HCT116 (cell line): Measurements from ENCODE around the gene ERVFRD-1. TPM values are rescaled to one million over a fixed set of nuclear protein-coding genes. Genes with fewer than 3 reads are reported as not detected.

Source experiments
- ATAC-seq: fragments of 200-7000 bp; cut with Tn5 transposase; 2 replicates; pipeline ENCODE4 v1.9.1; 2020; ENCODE audit warnings: mild to moderate bottlenecking, moderate library complexity
- BruUV-seq: library from RNA; stranded (reverse); fragments of 400-500 nt; replicated peaks from 2 replicates; lab custom pipeline; 2021; lab: Mats Ljungman, UMichigan
- CTCF ChIA-PET: fragments of 300-600 bp; sonication (Branson Sonifier 250); formaldehyde crosslinking; loops from one replicate; lab custom pipeline; 2021; ENCODE audit warnings: antibody characterized with exemption; lab: Charles Lee
- POLR2A ChIA-PET: fragments of 300-600, 350-600 bp; sonication (Branson Sonifier 250); formaldehyde crosslinking; loops from one replicate; lab custom pipeline; 2021; ENCODE audit warnings: antibody characterized with exemption; lab: Charles Lee
- RAD21 ChIA-PET, 2 experiments: fragments of 300-600 bp; sonication (Branson Sonifier 250); formaldehyde crosslinking; loops; one replicate each; lab custom pipeline; 2023; ENCODE audit warnings: low total read pairs in 2 of 2; ENCODE audit not compliant: uncharacterized antibody in 2 of 2, unreplicated experiment in 2 of 2, low non-redundant PET in 1 of 2; lab: Charles Lee
- DNase-seq: peaks from one replicate; pipeline ENCODE4 v3.0.0-alpha.2; 2010; ENCODE audit warnings: low read depth, low spot score
- H2AFZ ChIP-seq: fragments of 200-600 bp; shearing (Covaris generic), sonication (generic); 2 replicates; pipeline ENCODE4 v1.6.1; 2017; ENCODE audit warnings: low read depth, mixed run types, mixed read lengths, antibody characterized with exemption, low read length; ENCODE audit not compliant: poor library complexity, severe bottlenecking
- H3K27ac ChIP-seq: 2 replicates; pipeline ENCODE4 v1.5.1; 2012; ENCODE audit warnings: low read depth, low read length
- H3K27me3 ChIP-seq: fragments of 200-600 bp; sonication (generic); 2 replicates; pipeline ENCODE4 v1.6.1; 2016; ENCODE audit warnings: mixed run types, low read length, mixed read lengths; ENCODE audit not compliant: insufficient read depth
- H3K36me3 ChIP-seq, 2 experiments: fragments of 200-500 bp in 1 of 2; fragments of 200-600 bp in 1 of 2; sonication (Bioruptor generic) in 1 of 2; sonication (generic) in 1 of 2; 2 replicates each; pipeline versions ENCODE4 v1.5.1 to v1.6.1; 2014 to 2016; ENCODE audit warnings: low read length in 2 of 2, inconsistent platforms in 1 of 2, mixed read lengths in 1 of 2, mixed run types in 1 of 2; ENCODE audit not compliant: insufficient read depth in 2 of 2, control insufficient read depth in 1 of 2
- H3K4me1 ChIP-seq, 2 experiments: fragments of 200-600 bp in 1 of 2; sonication (generic) in 1 of 2; 2 replicates each; pipeline versions ENCODE4 v1.5.1 to v1.6.1; 2012 to 2017; ENCODE audit warnings: low read length in 2 of 2, inconsistent platforms in 1 of 2, mild to moderate bottlenecking in 1 of 2, mixed read lengths in 1 of 2, mixed run types in 1 of 2, moderate library complexity in 1 of 2; ENCODE audit not compliant: insufficient read depth in 2 of 2, control insufficient read depth in 1 of 2
- H3K4me2 ChIP-seq: fragments of 200-600 bp; sonication (generic); 2 replicates; pipeline ENCODE4 v1.6.1; 2017; ENCODE audit warnings: mixed run types, low read length, mixed read lengths
- H3K4me3 ChIP-seq, 2 experiments: fragments of 200-600 bp in 1 of 2; sonication (generic) in 1 of 2; replicated peaks in 1 of 2; 2 replicates each; pipeline ENCODE4 v1.5.1; 2011 to 2016; ENCODE audit warnings: low read length in 2 of 2, control low read depth in 1 of 2, low read depth in 1 of 2, mild to moderate bottlenecking in 1 of 2, mixed read lengths in 1 of 2, mixed run types in 1 of 2
- H3K79me2 ChIP-seq: fragments of 200-600 bp; sonication (generic); 2 replicates; pipeline ENCODE4 v1.6.1; 2017; ENCODE audit warnings: mild to moderate bottlenecking, mixed run types, low read length, moderate library complexity, mixed read lengths; ENCODE audit not compliant: insufficient read depth
- H3K9ac ChIP-seq: fragments of 200-600 bp; sonication (generic); 2 replicates; pipeline ENCODE4 v1.6.1; 2016; ENCODE audit warnings: low read length, mixed read lengths
- H3K9me2 ChIP-seq: fragments of 200-600 bp; sonication (generic), shearing (Covaris generic); 2 replicates; pipeline ENCODE4 v1.6.1; 2017; ENCODE audit warnings: mixed run types, mild to moderate bottlenecking, moderate library complexity; ENCODE audit not compliant: insufficient read depth
- H3K9me3 ChIP-seq, 2 experiments: fragments of 200-500 bp in 1 of 2; fragments of 200-600 bp in 1 of 2; sonication (Bioruptor generic) in 1 of 2; sonication (generic) in 1 of 2; 2 replicates each; pipeline ENCODE4 v1.6.1; 2014 to 2017; ENCODE audit warnings: low read length in 2 of 2, mixed read lengths in 2 of 2, inconsistent platforms in 1 of 2, low read depth in 1 of 2, mild to moderate bottlenecking in 1 of 2, mixed run types in 1 of 2, moderate library complexity in 1 of 2; ENCODE audit not compliant: control insufficient read depth in 1 of 2, insufficient read depth in 1 of 2
- H4K20me1 ChIP-seq: fragments of 200-600 bp; sonication (generic), shearing (Covaris generic); 2 replicates; pipeline ENCODE4 v1.6.1; 2017; ENCODE audit warnings: mixed run types, mild to moderate bottlenecking, moderate library complexity; ENCODE audit not compliant: insufficient read depth
- ATF3 ChIP-seq: IDR thresholded peaks from 2 replicates; pipeline ENCODE4 v1.6.1; 2012
- FOSL1 ChIP-seq: IDR thresholded peaks from 2 replicates; pipeline ENCODE4 v1.6.1; 2012; ENCODE audit warnings: low read depth
- JUND ChIP-seq: IDR thresholded peaks from 2 replicates; pipeline ENCODE4 v1.6.1; 2012
- POLR2A ChIP-seq: IDR thresholded peaks from 2 replicates; pipeline ENCODE4 v1.7.0; 2011; ENCODE audit warnings: borderline replicate concordance; ENCODE audit not compliant: insufficient read depth, insufficient read length; ENCODE audit errors: extremely low read depth
- POLR2AphosphoS5 ChIP-seq: IDR thresholded peaks from 2 replicates; pipeline ENCODE4 v1.6.1; 2011; ENCODE audit warnings: mild to moderate bottlenecking, low read depth, low read length, moderate library complexity
- TCF7L2 ChIP-seq: IDR thresholded peaks from 2 replicates; pipeline ENCODE4 v1.7.0; 2011; ENCODE audit warnings: borderline replicate concordance, inconsistent platforms; ENCODE audit not compliant: insufficient read depth, insufficient read length; ENCODE audit errors: extremely low read depth
- intact Hi-C: fragments of 100-400 bp; cut with micrococcal nuclease; formaldehyde crosslinking; loops from 2 replicates; pipeline ENCODE4 v1.10.0; 2022
- total RNA-seq: library from RNA; stranded (reverse); gene quantifications from one replicate; pipeline ENCODE4 v1.2.1, GENCODE V29; 2021; ENCODE audit not compliant: unreplicated experiment

Gene ERVFRD-1
- total RNA-seq, 1 experiment from 2014 or later, result not detected

GRCh38 chr6:11121851-11122250 lies 10.3 kb upstream of the ERVFRD-1 start:
- no peaks in the 10 kb centered on the region for H3K9me2 ChIP-seq
- TF ChIP-seq POLR2A, result no peak
- TF ChIP-seq FOSL1, result no peak
- no peak for TF ChIP-seq ATF3
- no peaks in the 10 kb centered on the region for H3K9me3 ChIP-seq
- peaks cover 78% of the 10 kb centered on the region for H3K79me2 ChIP-seq
- no peak overlapping the region for H3K9ac ChIP-seq
- POLR2A ChIA-PET, result no interaction called here
- peaks cover 3% of the 10 kb centered on the region; the same call in 1 of the 2 replicates for H4K20me1 ChIP-seq
- H3K27ac ChIP-seq, result no peak overlapping the region
- H3K4me1 ChIP-seq, result peaks cover 10 to 17% of the 10 kb centered on the region in 2 experiments
- no peak for ATAC-seq
- intact Hi-C loops, result no loop called here
- RAD21 ChIA-PET, result no interaction called here
- no peak overlapping the region for H3K4me2 ChIP-seq
- H3K4me3 ChIP-seq, result no peak overlapping the region
- DNase-seq, result no peak
- H3K27me3 ChIP-seq, result no peaks in the 10 kb centered on the region
- H2AFZ ChIP-seq, result no peak overlapping the region
- CTCF ChIA-PET, result no interaction called here
- no TSS peak for BruUV-seq
- no peaks in the 10 kb centered on the region for H3K36me3 ChIP-seq

DNA sequence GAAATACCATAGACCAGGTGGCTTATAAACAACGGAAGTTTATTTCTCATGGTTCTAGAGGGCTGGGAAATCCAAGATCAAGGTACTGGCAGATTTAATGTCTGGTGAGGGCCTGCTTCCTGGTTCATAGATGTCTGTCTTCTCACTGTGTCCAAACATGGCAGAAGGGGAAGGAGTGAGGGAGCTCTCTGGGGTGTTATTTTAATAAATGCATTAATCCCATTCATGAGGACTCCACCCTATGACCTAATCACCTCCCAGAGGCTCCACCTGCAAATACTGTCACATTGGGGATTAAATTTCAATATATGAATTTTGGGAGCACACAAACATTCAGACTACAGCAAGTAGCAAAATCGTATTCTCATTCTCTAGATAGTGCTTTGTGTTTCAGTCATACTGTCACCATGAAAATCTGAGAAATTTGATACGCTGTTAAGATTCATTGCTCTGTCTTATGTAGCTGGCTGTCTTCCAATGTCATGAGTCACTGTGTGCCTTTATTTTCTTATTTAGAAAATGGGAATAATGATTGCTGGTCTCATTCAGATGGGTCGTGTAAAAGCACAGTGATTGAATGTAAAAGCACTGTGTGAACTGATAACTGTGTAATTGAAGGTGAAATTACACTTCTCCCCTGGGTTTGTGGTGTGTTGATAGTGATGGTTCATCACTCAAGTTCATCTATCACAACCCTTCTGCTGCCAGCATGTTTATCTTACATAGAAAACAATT lies 8.9 kb upstream of the ERVFRD-1 start:
- H3K4me2 ChIP-seq, result peak overlapping the region; percentile 12; the same call in 1 of the 2 replicates
- H3K36me3 ChIP-seq, result no peaks in the 10 kb centered on the region
- no TSS peak for BruUV-seq
- H3K79me2 ChIP-seq, result peaks cover 82% of the 10 kb centered on the region
- H3K9me2 ChIP-seq, result no peaks in the 10 kb centered on the region
- ChIA-PET CTCF (no interaction called here), POLR2A (no interaction called here), RAD21 (no interaction called here)
- no peak overlapping the region for H3K4me3 ChIP-seq
- no peak overlapping the region for H3K27ac ChIP-seq
- H3K27me3 ChIP-seq, result no peaks in the 10 kb centered on the region
- no peak overlapping the region for H3K9ac ChIP-seq
- H2AFZ ChIP-seq, result no peak overlapping the region
- peaks cover 10 to 21% of the 10 kb centered on the region in 2 experiments for H3K4me1 ChIP-seq
- intact Hi-C loops, result no loop called here
- TF ChIP-seq POLR2AphosphoS5, result 0 out of 2 replicates have a peak, but pooled peaks have one; percentile 20
- peak; percentile 50; the same call in 1 of the 2 replicates for TF ChIP-seq JUND
- TF ChIP-seq TCF7L2, result no peak
- peak; percentile 63 for TF ChIP-seq FOSL1
- DNase-seq (no peak), ATAC-seq (peak; percentile 58)
- no peaks in the 10 kb centered on the region for H3K9me3 ChIP-seq
- peaks cover 3% of the 10 kb centered on the region; the same call in 1 of the 2 replicates for H4K20me1 ChIP-seq
